ENCODE results near the gene FASTKD3. TPM values are rescaled to one million over a fixed set of nuclear protein-coding genes. Genes with fewer than 3 reads are reported as not detected.

The FASTKD3 gene
- total and polyA plus RNA-seq, 10 of the 15 experiments (the other 5 are each of a cell fraction or from before 2014, with no cell fraction given): 12.1 to 59.6 (median 25.3) TPM

DNA sequence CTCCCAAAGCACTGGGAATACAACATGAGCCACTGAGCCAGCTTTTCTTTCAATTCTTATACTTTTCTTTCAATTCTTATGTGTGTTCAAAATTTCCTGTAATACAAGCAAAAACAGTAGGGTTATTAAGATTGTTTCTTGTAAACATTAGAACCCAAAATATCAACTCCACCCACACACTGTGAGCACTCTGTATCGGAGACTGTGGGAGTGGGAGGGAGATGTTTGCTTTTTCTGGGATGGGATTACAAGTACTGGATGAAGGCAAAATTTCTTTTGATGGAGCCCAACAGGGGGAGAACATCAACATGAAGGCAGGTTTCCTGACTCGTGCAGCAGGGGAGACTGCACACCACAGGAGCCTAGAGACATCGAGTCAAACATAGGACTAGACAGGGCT is 13.2 kb downstream of the FASTKD3 start (continued):
- TF ChIP-seq IKZF1 (conservative IDR thresholded peaks at IDR 0.05): no peak
- TF ChIP-seq POLR2AphosphoS2 (IDR thresholded peaks at IDR 0.05; ENCODE audit: low read depth, low read length): no peak
- TF ChIP-seq POU2F2 (IDR thresholded peaks at IDR 0.05; ENCODE audit: borderline replicate concordance, low read depth, low read length): no peak
- TF ChIP-seq GATAD2B (conservative IDR thresholded peaks at IDR 0.05; ENCODE audit: low read depth): no peak
- TF ChIP-seq KAT2A (conservative IDR thresholded peaks at IDR 0.05; ENCODE audit: control insufficient read depth, low read depth, low read length): no peak
- TF ChIP-seq WRNIP1 (IDR thresholded peaks at IDR 0.05; ENCODE audit: borderline replicate concordance, low read depth, low read length): no peak
- TF ChIP-seq, protein P1, sequence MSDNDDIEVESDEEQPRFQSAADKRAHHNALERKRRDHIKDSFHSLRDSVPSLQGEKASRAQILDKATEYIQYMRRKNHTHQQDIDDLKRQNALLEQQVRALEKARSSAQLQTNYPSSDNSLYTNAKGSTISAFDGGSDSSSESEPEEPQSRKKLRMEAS (IDR thresholded peaks at IDR 0.05; ENCODE audit: low read depth, low read length): no peak
- TF ChIP-seq CEBPB (IDR thresholded peaks at IDR 0.05; ENCODE audit: borderline replicate concordance in 1 of 2, low read depth in 2 of 2, low read length in 2 of 2): no peak
- TF ChIP-seq SPI1 (IDR thresholded peaks at IDR 0.05; ENCODE audit: borderline replicate concordance, insufficient read depth, low read depth, low read length): no peak
- TF ChIP-seq YBX1 (IDR thresholded peaks at IDR 0.05): no peak
- no peak for TF ChIP-seq NFIC (IDR thresholded peaks at IDR 0.05; ENCODE audit: low read depth, low read length)
- TF ChIP-seq ZNF592 (IDR thresholded peaks at IDR 0.05): no peak
- TF ChIP-seq, protein P2, sequence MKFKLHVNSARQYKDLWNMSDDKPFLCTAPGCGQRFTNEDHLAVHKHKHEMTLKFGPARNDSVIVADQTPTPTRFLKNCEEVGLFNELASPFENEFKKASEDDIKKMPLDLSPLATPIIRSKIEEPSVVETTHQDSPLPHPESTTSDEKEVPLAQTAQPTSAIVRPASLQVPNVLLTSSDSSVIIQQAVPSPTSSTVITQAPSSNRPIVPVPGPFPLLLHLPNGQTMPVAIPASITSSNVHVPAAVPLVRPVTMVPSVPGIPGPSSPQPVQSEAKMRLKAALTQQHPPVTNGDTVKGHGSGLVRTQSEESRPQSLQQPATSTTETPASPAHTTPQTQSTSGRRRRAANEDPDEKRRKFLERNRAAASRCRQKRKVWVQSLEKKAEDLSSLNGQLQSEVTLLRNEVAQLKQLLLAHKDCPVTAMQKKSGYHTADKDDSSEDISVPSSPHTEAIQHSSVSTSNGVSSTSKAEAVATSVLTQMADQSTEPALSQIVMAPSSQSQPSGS (IDR thresholded peaks at IDR 0.05; ENCODE audit: low read length): no peak
- no peak for TF ChIP-seq TCF3 (IDR thresholded peaks at IDR 0.05; ENCODE audit: borderline replicate concordance, insufficient read depth, low read depth, low read length)
- no peak for TF ChIP-seq E4F1 (IDR thresholded peaks at IDR 0.05; ENCODE audit: borderline replicate concordance, partially characterized antibody)
